Stimulated activated effector memory CD8-positive, alpha-beta T cell treated with anti-CD3 and anti-CD28 coated beads, Interleukin-12 subunit alpha, Interleukin-12 subunit beta, amount 100 ng/mL, for 72 hours (primary cell): ENCODE measurements around the gene CXCL1.

Experiments
- ATAC-seq: fragments of 150-1000 bp; cut with Tn5 transposase; 2 replicates; pipeline ENCODE4 v1.10.0; 2021
- DNase-seq, 2 donors: peaks; one replicate each; pipeline ENCODE4 v3.0.0; 2021 to 2022; ENCODE audit warnings: low spot score in 2 of 2
- H3K27ac Mint-ChIP-seq: one replicate; pipeline ENCODE4 v1.8.0; 2022; ENCODE audit warnings: mild to moderate bottlenecking, mixed read lengths
- H3K36me3 Mint-ChIP-seq: one replicate; pipeline ENCODE4 v1.8.0; 2022; ENCODE audit warnings: mild to moderate bottlenecking, mixed read lengths
- H3K4me1 Mint-ChIP-seq: one replicate; pipeline ENCODE4 v1.8.0; 2022; ENCODE audit warnings: mixed read lengths
- H3K4me3 Mint-ChIP-seq: one replicate; pipeline ENCODE4 v1.8.0; 2022; ENCODE audit warnings: mild to moderate bottlenecking, mixed read lengths
- H3K9me3 Mint-ChIP-seq: one replicate; pipeline ENCODE4 v1.8.0; 2022; ENCODE audit warnings: mixed read lengths

The CXCL1 gene

DNA sequence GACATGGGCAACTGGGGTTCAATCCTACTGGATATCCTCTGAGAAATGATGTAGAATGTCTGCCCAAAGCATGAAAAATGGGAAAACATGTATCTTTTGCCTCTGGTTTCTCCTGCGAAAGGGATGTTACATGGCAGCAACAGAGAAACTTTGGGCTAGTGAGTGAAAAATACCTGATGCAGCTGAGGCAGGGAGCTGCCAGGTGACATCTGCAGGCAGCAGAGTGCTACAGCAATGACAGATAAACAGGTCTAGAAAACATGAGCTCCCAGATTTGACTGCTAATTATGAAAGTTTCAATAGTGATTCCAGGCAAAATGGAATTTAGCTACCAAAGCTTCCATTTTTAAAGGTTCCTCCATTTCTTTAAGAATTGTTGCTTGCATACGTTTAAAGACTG is 4.8 kb upstream of the CXCL1 start:
- H3K4me1 Mint-ChIP-seq, result no peaks in the 10 kb centered on the region

DNA sequence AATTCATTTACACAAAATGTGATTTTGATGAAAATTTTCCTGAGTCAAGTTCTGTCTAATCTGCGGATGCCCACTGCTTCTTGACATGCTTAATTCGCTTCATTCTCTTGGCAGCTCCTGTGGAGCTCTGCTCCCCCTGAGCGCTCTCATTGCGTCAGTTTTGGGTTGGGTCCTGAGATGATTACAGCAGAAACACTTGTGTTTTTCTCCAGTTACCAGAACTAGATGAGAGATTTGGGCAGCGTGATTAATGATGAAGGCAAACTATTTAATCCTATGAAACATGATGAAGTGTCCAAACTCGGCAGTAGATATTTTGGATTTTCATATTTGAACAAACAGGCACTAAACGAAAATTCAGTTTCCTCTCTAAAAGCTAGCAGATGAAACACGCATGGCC is 4.2 kb upstream of the CXCL1 start:
- Mint-ChIP-seq H3K36me3 (no peaks in the 10 kb centered on the region), H3K9me3 (no peaks in the 10 kb centered on the region), H3K4me3 (no peak overlapping the region), H3K4me1 (no peaks in the 10 kb centered on the region), H3K27ac (no peak overlapping the region)
- DNase-seq (no peak), ATAC-seq (no peak)

More for the DNA sequence above, 4.8 kb upstream of the CXCL1 start:
- ATAC-seq (no peak), DNase-seq (no peak)
- H3K9me3 Mint-ChIP-seq, result no peaks in the 10 kb centered on the region
- H3K27ac Mint-ChIP-seq, result no peak overlapping the region
- H3K36me3 Mint-ChIP-seq, result no peaks in the 10 kb centered on the region
- H3K4me3 Mint-ChIP-seq, result no peak overlapping the region

DNA sequence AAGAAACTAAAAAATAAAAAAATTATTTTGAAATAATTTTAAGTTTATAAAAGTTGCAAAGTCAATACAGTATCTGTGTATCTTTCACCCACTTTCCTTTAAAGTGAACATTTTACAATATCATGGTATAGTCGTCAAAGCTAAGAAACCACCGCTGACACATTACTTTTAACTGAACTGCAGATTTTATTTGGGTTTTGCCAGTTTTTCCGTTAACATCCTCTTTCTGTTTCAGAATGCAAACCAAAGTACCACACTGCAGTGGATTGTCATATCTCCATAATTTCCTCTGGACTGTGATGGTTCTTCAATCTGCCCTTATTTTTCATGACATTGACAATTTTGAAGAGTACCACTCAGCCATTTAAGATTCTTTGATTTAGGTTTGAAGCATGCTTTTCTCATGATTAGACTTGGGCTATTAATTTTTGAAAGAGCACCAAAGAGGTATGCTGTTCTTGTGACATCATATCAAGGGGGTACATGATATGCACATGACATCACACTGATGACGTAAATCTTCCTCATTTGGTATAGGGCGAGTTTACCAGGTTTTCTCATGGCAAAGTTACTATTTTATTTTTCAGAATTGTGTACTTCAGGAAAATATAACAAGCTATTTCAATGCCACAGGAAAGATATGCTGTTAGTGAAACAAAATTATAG is 3.6 kb upstream of the CXCL1 start:
- H3K9me3 Mint-ChIP-seq, result no peaks in the 10 kb centered on the region
- DNase-seq, result no peak
- H3K36me3 Mint-ChIP-seq, result no peaks in the 10 kb centered on the region
- no peaks in the 10 kb centered on the region for H3K4me1 Mint-ChIP-seq
- no peak overlapping the region for H3K27ac Mint-ChIP-seq
- ATAC-seq, result no peak
- H3K4me3 Mint-ChIP-seq, result no peak overlapping the region

DNA sequence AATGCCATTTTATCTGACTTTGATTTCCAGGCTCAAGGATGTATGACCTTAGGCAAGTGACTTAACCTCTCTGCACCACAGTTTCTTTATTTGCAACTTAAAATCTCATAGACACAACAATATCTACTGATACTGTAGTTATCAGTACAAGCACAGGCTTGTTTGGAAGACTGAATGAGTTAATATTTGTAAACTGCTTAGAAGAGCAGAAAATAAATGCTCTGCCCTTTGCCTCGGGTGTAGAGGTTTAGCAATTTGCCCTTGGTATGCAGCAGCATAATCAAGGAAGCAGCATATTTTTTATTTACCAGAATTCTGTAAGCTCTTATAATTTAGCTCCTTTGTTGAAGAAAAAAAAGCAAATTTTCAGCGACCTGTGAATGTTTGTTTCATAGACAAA is 2.9 kb upstream of the CXCL1 start:
- ATAC-seq (no peak), DNase-seq (no peak)
- no peaks in the 10 kb centered on the region for H3K4me1 Mint-ChIP-seq
- no peak overlapping the region for H3K27ac Mint-ChIP-seq
- no peak overlapping the region for H3K4me3 Mint-ChIP-seq
- H3K36me3 Mint-ChIP-seq, result no peaks in the 10 kb centered on the region
- H3K9me3 Mint-ChIP-seq, result no peaks in the 10 kb centered on the region

GRCh38 chr4:73867783-73868182 is 1.4 kb upstream of the CXCL1 start:
- H3K4me1 Mint-ChIP-seq, result no peaks in the 10 kb centered on the region
- DNase-seq, result no peak
- no peak overlapping the region for H3K4me3 Mint-ChIP-seq
- H3K9me3 Mint-ChIP-seq, result peaks cover 2% of the 10 kb centered on the region
- H3K36me3 Mint-ChIP-seq, result no peaks in the 10 kb centered on the region
- no peak for ATAC-seq
- H3K27ac Mint-ChIP-seq, result no peak overlapping the region

DNA sequence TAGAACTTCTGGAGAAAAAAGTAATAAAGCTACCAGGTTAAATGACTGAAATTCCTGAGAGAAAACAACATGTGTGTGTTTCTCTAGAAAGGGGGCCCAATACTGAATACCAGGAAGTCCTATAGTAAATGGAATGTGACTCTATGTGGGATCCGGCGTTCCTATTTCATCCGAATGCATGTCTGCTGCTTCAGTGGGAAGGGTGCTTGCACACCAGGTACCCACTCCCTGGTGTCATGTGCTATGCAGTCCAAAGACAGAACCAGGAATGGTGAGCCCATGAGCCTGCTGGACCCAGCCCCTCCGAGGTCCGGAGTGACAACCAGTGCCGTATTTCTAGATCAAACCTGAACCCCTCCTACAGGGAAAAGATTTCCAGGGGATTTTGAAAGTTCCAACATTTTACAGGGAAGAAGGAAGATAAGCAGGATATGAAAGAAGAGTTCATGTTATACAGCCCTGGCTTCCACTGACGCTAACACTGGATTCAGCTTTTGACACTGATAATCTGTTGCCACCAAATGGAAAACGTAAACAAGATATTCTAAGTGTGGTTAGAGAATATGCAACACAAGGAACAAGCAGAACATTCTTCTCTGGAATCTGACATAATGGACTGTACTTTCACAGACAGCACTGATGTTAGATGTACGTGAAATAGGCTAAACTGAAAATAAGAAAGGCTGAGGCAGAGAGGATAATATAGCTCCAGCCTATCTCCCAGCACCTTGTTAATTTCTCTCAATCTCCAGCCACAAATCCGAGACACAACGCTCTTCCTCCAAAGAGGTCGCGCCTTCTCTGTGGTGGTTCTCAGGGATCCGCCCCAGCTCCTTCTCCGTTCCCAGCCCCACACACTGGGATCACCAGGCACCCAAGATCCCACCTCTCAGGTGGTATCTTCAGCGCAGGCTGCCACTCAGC is 725 bp upstream of the CXCL1 start:
- DNase-seq (no peak), ATAC-seq (no peak)

GRCh38 chr4:73870260-73870659 is 1.1 kb downstream of the CXCL1 start:
- H3K27ac Mint-ChIP-seq, result no peak overlapping the region
- DNase-seq, result no peak
- H3K4me3 Mint-ChIP-seq, result no peak overlapping the region
- H3K9me3 Mint-ChIP-seq, result peaks cover 4% of the 10 kb centered on the region
- H3K4me1 Mint-ChIP-seq, result no peaks in the 10 kb centered on the region
- no peaks in the 10 kb centered on the region for H3K36me3 Mint-ChIP-seq
- no peak for ATAC-seq

More for the DNA sequence above, 725 bp upstream of the CXCL1 start:
- Mint-ChIP-seq H3K4me1 (no peaks in the 10 kb centered on the region), H3K27ac (no peak overlapping the region), H3K9me3 (peaks cover 4% of the 10 kb centered on the region), H3K4me3 (no peak overlapping the region), H3K36me3 (no peaks in the 10 kb centered on the region)

DNA sequence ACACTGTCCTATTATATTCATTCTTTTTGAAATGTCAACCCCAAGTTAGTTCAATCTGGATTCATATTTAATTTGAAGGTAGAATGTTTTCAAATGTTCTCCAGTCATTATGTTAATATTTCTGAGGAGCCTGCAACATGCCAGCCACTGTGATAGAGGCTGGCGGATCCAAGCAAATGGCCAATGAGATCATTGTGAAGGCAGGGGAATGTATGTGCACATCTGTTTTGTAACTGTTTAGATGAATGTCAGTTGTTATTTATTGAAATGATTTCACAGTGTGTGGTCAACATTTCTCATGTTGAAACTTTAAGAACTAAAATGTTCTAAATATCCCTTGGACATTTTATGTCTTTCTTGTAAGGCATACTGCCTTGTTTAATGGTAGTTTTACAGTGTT is 1.6 kb downstream of the CXCL1 start:
- DNase-seq (no peak), ATAC-seq (no peak)
- H3K27ac Mint-ChIP-seq, result no peak overlapping the region
- no peak overlapping the region for H3K4me3 Mint-ChIP-seq
- H3K36me3 Mint-ChIP-seq, result no peaks in the 10 kb centered on the region
- H3K9me3 Mint-ChIP-seq, result peaks cover 4% of the 10 kb centered on the region
- no peaks in the 10 kb centered on the region for H3K4me1 Mint-ChIP-seq

GRCh38 chr4:73871511-73872310 is 2.5 kb downstream of the CXCL1 start:
- Mint-ChIP-seq H3K4me3 (no peak overlapping the region), H3K4me1 (no peaks in the 10 kb centered on the region), H3K27ac (no peak overlapping the region), H3K36me3 (no peaks in the 10 kb centered on the region), H3K9me3 (peaks cover 4% of the 10 kb centered on the region)
- ATAC-seq (no peak), DNase-seq (no peak)

- DNase-seq, result no peak
- H3K4me1 Mint-ChIP-seq, result no peaks in the 10 kb centered on the region
- no peak overlapping the region for H3K4me3 Mint-ChIP-seq
- H3K9me3 Mint-ChIP-seq, result peaks cover 4% of the 10 kb centered on the region
- ATAC-seq, result no peak
- H3K27ac Mint-ChIP-seq, result no peak overlapping the region
- no peaks in the 10 kb centered on the region for H3K36me3 Mint-ChIP-seq
These were observed 3.3 kb downstream of the CXCL1 start for GRCh38 chr4:73872316-73873108.

GRCh38 chr4:73874386-73874785 is 5.2 kb downstream of the CXCL1 start:
- peaks cover 4% of the 10 kb centered on the region for H3K9me3 Mint-ChIP-seq
- H3K4me1 Mint-ChIP-seq, result no peaks in the 10 kb centered on the region
- no peaks in the 10 kb centered on the region for H3K36me3 Mint-ChIP-seq
- no peak overlapping the region for H3K4me3 Mint-ChIP-seq
- ATAC-seq (no peak), DNase-seq (no peak)
- H3K27ac Mint-ChIP-seq, result no peak overlapping the region

- ATAC-seq (no peak), DNase-seq (no peak)
- Mint-ChIP-seq H3K4me1 (no peaks in the 10 kb centered on the region), H3K36me3 (no peaks in the 10 kb centered on the region), H3K27ac (no peak overlapping the region), H3K9me3 (peaks cover 4% of the 10 kb centered on the region), H3K4me3 (no peak overlapping the region)
These were observed 6.2 kb downstream of the CXCL1 start for GRCh38 chr4:73875401-73875800.

DNA sequence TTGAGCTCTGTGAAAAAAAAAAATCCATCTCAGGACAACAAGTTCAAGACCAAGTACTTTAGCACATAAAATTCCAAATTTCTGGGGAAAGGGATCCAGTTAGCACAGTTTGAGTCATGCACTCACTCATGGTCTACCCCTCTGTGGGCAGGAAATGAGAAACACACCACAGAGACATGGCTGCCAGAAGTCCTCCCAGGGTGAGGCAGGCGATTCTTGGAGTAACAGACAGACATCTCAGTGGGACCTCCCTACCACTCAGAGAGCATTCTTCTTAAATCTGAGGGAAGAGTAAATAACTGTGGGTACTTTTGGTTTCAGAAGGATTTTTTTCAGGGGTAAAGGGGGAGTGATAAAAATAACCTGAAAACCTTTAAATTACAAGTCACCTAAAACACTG is 14.1 kb downstream of the CXCL1 start:
- ATAC-seq (no peak), DNase-seq (no peak)
- Mint-ChIP-seq H3K4me3 (no peak overlapping the region), H3K27ac (no peak overlapping the region), H3K36me3 (no peaks in the 10 kb centered on the region), H3K9me3 (peaks cover 3% of the 10 kb centered on the region), H3K4me1 (no peaks in the 10 kb centered on the region)

DNA sequence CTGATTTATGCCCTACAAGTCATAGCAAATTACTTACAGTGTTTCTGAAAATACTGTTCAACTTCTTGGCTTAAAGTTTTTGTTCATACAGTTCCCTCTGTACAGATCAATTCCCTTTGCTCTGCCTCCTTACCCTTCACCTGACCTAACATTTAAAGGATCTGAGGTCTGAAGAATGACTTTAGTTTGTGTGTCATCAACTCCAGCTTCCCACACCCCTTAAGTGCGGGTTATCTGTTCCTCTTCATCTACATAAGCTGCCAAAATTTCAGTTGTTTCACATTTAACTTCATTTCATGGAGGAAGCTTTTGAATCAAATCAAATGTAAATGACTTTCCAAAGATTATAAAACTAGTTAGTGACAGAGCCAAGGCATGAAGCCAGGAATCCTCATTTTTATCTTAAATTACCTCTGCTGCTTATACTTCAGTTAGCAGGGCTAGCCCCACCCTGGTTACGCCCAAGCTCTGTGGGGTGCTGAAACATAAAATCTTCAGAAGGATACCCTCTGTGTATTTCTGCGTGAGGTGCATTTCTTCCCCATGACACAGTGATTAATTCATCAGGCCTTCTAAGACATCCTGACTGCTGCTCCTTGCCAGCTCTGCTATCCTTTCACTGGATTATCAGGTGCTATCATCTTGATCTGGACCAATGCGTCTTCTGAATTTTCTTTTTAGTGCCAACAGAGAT is 16.5 kb downstream of the CXCL1 start:
- no peaks in the 10 kb centered on the region for H3K4me1 Mint-ChIP-seq
- H3K9me3 Mint-ChIP-seq, result peaks cover 3% of the 10 kb centered on the region
- ATAC-seq (no peak), DNase-seq (no peak)
- no peaks in the 10 kb centered on the region for H3K36me3 Mint-ChIP-seq
- H3K27ac Mint-ChIP-seq, result no peak overlapping the region
- H3K4me3 Mint-ChIP-seq, result no peak overlapping the region
